ENCODE measurements around the gene ANKRD18B.
"Not testable (repeated sequence)": the region's sequence is repeated elsewhere in the genome, so short reads cannot be mapped to it uniquely, and the experiment has no call there.

The ANKRD18B gene

GRCh38 chr9:33480976-33481375 is 43.1 kb upstream of the ANKRD18B start:
- no peak for DNase-seq
- H3K79me1 ChIP-seq (replicated peaks; ENCODE audit: low read length, poor library complexity, severe bottlenecking): no peaks in the 10 kb centered on the region
- no peak overlapping the region for H3K4me2 ChIP-seq (ENCODE audit: low read length, poor library complexity, severe bottlenecking)

GRCh38 chr9:33485312-33485711 is 38.7 kb upstream of the ANKRD18B start:
- not testable (repeated sequence) for H4K91ac ChIP-seq (ENCODE audit: low read length); H2BK5ac ChIP-seq (ENCODE audit: low read depth, low read length, poor library complexity, severe bottlenecking); DNase-seq; H3K4ac ChIP-seq (ENCODE audit: low read depth in 1 of 2, low read length in 2 of 2); H3K4me2 ChIP-seq (ENCODE audit: low read length, poor library complexity, severe bottlenecking); H3K14ac ChIP-seq (ENCODE audit: low read length in 2 of 2); H3K79me1 ChIP-seq (replicated peaks; ENCODE audit: low read length, poor library complexity, severe bottlenecking); H3K9me3 ChIP-seq (ENCODE audit: control insufficient read depth, low read length); H3K36me3 ChIP-seq (ENCODE audit: control insufficient read depth in 1 of 2, insufficient read depth in 2 of 2, low read depth in 1 of 2, low read length in 2 of 2); H4K8ac ChIP-seq (ENCODE audit: low read length); H3K27me3 ChIP-seq (ENCODE audit: control insufficient read depth in 1 of 2, insufficient read depth in 1 of 2, low read length in 2 of 2); H2BK12ac ChIP-seq (ENCODE audit: low read length in 2 of 2); H3K27ac ChIP-seq (ENCODE audit: low read length, poor library complexity, severe bottlenecking); H2BK120ac ChIP-seq (ENCODE audit: low read depth, low read length); H2BK15ac ChIP-seq (ENCODE audit: low read depth, poor library complexity, severe bottlenecking); H2AK5ac ChIP-seq (ENCODE audit: low read length, severe bottlenecking); H3K9ac ChIP-seq (ENCODE audit: low read length); H3K23ac ChIP-seq (ENCODE audit: low read length in 2 of 2); H2AFZ ChIP-seq (ENCODE audit: low read depth, low read length); H3K4me1 ChIP-seq (ENCODE audit: control insufficient read depth, insufficient read depth, low read depth, low read length); H3K4me3 ChIP-seq (ENCODE audit: insufficient read depth in 1 of 2, low read depth in 1 of 2, low read length in 2 of 2); H3K18ac ChIP-seq (ENCODE audit: low read depth in 1 of 2, low read length in 2 of 2)

More at GRCh38 chr9:33480976-33481375, 43.1 kb upstream of the ANKRD18B start:
- 97% methylated on average over 6 of the region's 6 CpGs for WGBS
- Histone ChIP-seq H3K27me3 (ENCODE audit: control insufficient read depth in 1 of 2, insufficient read depth in 1 of 2, low read length in 2 of 2) (no peaks in the 10 kb centered on the region), H4K8ac (ENCODE audit: low read length) (no peak overlapping the region), H3K18ac (ENCODE audit: low read depth in 1 of 2, low read length in 2 of 2) (no peak overlapping the region), H2AK5ac (ENCODE audit: low read length, severe bottlenecking) (no peak overlapping the region), H2BK5ac (ENCODE audit: low read depth, low read length, poor library complexity, severe bottlenecking) (no peak overlapping the region), H2AFZ (ENCODE audit: low read depth, low read length) (no peak overlapping the region), H3K4ac (ENCODE audit: low read depth in 1 of 2, low read length in 2 of 2) (no peak overlapping the region), H3K9me3 (ENCODE audit: control insufficient read depth, low read length) (no peaks in the 10 kb centered on the region), H2BK120ac (ENCODE audit: low read depth, low read length) (no peak overlapping the region), H3K9ac (ENCODE audit: low read length) (no peak overlapping the region), H3K36me3 (ENCODE audit: control insufficient read depth in 1 of 2, insufficient read depth in 2 of 2, low read depth in 1 of 2, low read length in 2 of 2) (peaks cover 0 to 7% of the 10 kb centered on the region in 2 experiments), H3K27ac (ENCODE audit: low read length, poor library complexity, severe bottlenecking) (no peak overlapping the region), H3K23ac (ENCODE audit: low read length in 2 of 2) (no peak overlapping the region), H3K14ac (ENCODE audit: low read length in 2 of 2) (no peak overlapping the region), H2BK12ac (ENCODE audit: low read length in 2 of 2) (no peak overlapping the region), H3K4me1 (ENCODE audit: control insufficient read depth, insufficient read depth, low read depth, low read length) (no peaks in the 10 kb centered on the region), H2BK15ac (ENCODE audit: low read depth, poor library complexity, severe bottlenecking) (no peak overlapping the region), H3K4me3 (ENCODE audit: insufficient read depth in 1 of 2, low read depth in 1 of 2, low read length in 2 of 2) (no peak overlapping the region), H4K91ac (ENCODE audit: low read length) (no peak overlapping the region)

- peak; percentile 33 for DNase-seq
- Histone ChIP-seq H3K36me3 (ENCODE audit: control insufficient read depth in 1 of 2, insufficient read depth in 2 of 2, low read depth in 1 of 2, low read length in 2 of 2) (no peaks in the 10 kb centered on the region), H3K9me3 (ENCODE audit: control insufficient read depth, low read length) (no peaks in the 10 kb centered on the region), H3K27me3 (ENCODE audit: control insufficient read depth in 1 of 2, insufficient read depth in 1 of 2, low read length in 2 of 2) (no peaks in the 10 kb centered on the region), H2BK120ac (ENCODE audit: low read depth, low read length) (no peak overlapping the region), H2BK12ac (ENCODE audit: low read length in 2 of 2) (no peak overlapping the region), H3K9ac (ENCODE audit: low read length) (peak overlapping the region; percentile 55), H3K4me3 (ENCODE audit: insufficient read depth in 1 of 2, low read depth in 1 of 2, low read length in 2 of 2) (peak overlapping the region in 1 of 2 experiments; percentile 36), H2AK5ac (ENCODE audit: low read length, severe bottlenecking) (no peak overlapping the region), H4K8ac (ENCODE audit: low read length) (no peak overlapping the region), H3K23ac (ENCODE audit: low read length in 2 of 2) (no peak overlapping the region), H3K4ac (ENCODE audit: low read depth in 1 of 2, low read length in 2 of 2) (no peak overlapping the region), H2BK15ac (ENCODE audit: low read depth, poor library complexity, severe bottlenecking) (no peak overlapping the region), H3K18ac (ENCODE audit: low read depth in 1 of 2, low read length in 2 of 2) (no peak overlapping the region), H3K4me2 (ENCODE audit: low read length, poor library complexity, severe bottlenecking) (peak overlapping the region; percentile 10), H3K14ac (ENCODE audit: low read length in 2 of 2) (no peak overlapping the region), H2BK5ac (ENCODE audit: low read depth, low read length, poor library complexity, severe bottlenecking) (no peak overlapping the region), H4K91ac (ENCODE audit: low read length) (no peak overlapping the region), H3K27ac (ENCODE audit: low read length, poor library complexity, severe bottlenecking) (peak overlapping the region; percentile 70), H3K4me1 (ENCODE audit: control insufficient read depth, insufficient read depth, low read depth, low read length) (peaks cover 1% of the 10 kb centered on the region), H2AFZ (ENCODE audit: low read depth, low read length) (no peak overlapping the region), H3K79me1 (replicated peaks; ENCODE audit: low read length, poor library complexity, severe bottlenecking) (no peaks in the 10 kb centered on the region)
- 100% methylated on average over 1 of the region's 2 CpGs for WGBS
Measured at GRCh38 chr9:33489066-33489465, 35.0 kb upstream of the ANKRD18B start.

- H2BK120ac ChIP-seq (ENCODE audit: low read depth, low read length); H2BK5ac ChIP-seq (ENCODE audit: low read depth, low read length, poor library complexity, severe bottlenecking); H3K4me2 ChIP-seq (ENCODE audit: low read length, poor library complexity, severe bottlenecking); H4K8ac ChIP-seq (ENCODE audit: low read length); H3K27ac ChIP-seq (ENCODE audit: low read length, poor library complexity, severe bottlenecking); H3K27me3 ChIP-seq (ENCODE audit: control insufficient read depth in 1 of 2, insufficient read depth in 1 of 2, low read length in 2 of 2); H3K4ac ChIP-seq (ENCODE audit: low read depth in 1 of 2, low read length in 2 of 2); H3K4me1 ChIP-seq (ENCODE audit: control insufficient read depth, insufficient read depth, low read depth, low read length); H3K23ac ChIP-seq (ENCODE audit: low read length in 2 of 2); H2BK12ac ChIP-seq (ENCODE audit: low read length in 2 of 2); H4K91ac ChIP-seq (ENCODE audit: low read length); H3K79me1 ChIP-seq (replicated peaks; ENCODE audit: low read length, poor library complexity, severe bottlenecking); H3K18ac ChIP-seq (ENCODE audit: low read depth in 1 of 2, low read length in 2 of 2); H3K36me3 ChIP-seq (ENCODE audit: control insufficient read depth in 1 of 2, insufficient read depth in 2 of 2, low read depth in 1 of 2, low read length in 2 of 2); H3K4me3 ChIP-seq (ENCODE audit: insufficient read depth in 1 of 2, low read depth in 1 of 2, low read length in 2 of 2); H2AK5ac ChIP-seq (ENCODE audit: low read length, severe bottlenecking); H3K14ac ChIP-seq (ENCODE audit: low read length in 2 of 2); H2BK15ac ChIP-seq (ENCODE audit: low read depth, poor library complexity, severe bottlenecking); H3K9me3 ChIP-seq (ENCODE audit: control insufficient read depth, low read length); H2AFZ ChIP-seq (ENCODE audit: low read depth, low read length); H3K9ac ChIP-seq (ENCODE audit: low read length): not testable (repeated sequence)
- peak; percentile 16 for DNase-seq
- no CpG with 5 or more reads among the region's 2 CpGs for WGBS
Measured at GRCh38 chr9:33493819-33494218, 30.2 kb upstream of the ANKRD18B start.

Measured in mesenchymal stem cell (in vitro differentiated cells and primary cell).